ENCODE results near the gene SELENOW. TPM values are rescaled to one million over a fixed set of nuclear protein-coding genes. Genes with fewer than 3 reads are reported as not detected.

The SELENOW gene
- total and polyA plus RNA-seq, 2 of the 4 experiments (the other 2 are of a cell fraction): 61.3 to 217 TPM

- no TSS peak for BruUV-seq (replicated peaks)
- Histone ChIP-seq H2BK5ac (ENCODE audit: low read depth, low read length, poor library complexity, severe bottlenecking) (no peak overlapping the region), H3K9me1 (ENCODE audit: insufficient read depth, low read length) (no peaks in the 10 kb centered on the region), H3K18ac (ENCODE audit: low read depth, low read length) (no peak overlapping the region), H2AK9ac (replicated peaks; ENCODE audit: low read depth, low read length, poor library complexity) (no peak overlapping the region), H3K4me1 (ENCODE audit: control insufficient read depth, insufficient read depth, low read length) (no peaks in the 10 kb centered on the region), H2AFZ (replicated peaks; ENCODE audit: low read length, poor library complexity) (no peak overlapping the region), H3K4me3 (ENCODE audit: insufficient read depth, low read depth, low read length) (no peak overlapping the region), H4K20me1 (ENCODE audit: insufficient read depth, low read length) (no peaks in the 10 kb centered on the region), H3K36me3 (ENCODE audit: control insufficient read depth, insufficient read depth, low read length) (no peaks in the 10 kb centered on the region), H4K8ac (ENCODE audit: low read depth in 2 of 2, low read length in 2 of 2) (no peak overlapping the region), H3K56ac (ENCODE audit: extremely low read depth, insufficient read depth, low read length) (no peak overlapping the region), H3K4me2 (ENCODE audit: low read depth, low read length) (no peak overlapping the region), H2BK120ac (ENCODE audit: low read depth, low read length) (no peak overlapping the region), H4K91ac (ENCODE audit: insufficient read depth, low read depth, low read length) (no peak overlapping the region), H3K9ac (ENCODE audit: low read depth, low read length) (no peak overlapping the region), H2BK20ac (ENCODE audit: low read depth, low read length) (no peak overlapping the region), H4K5ac (ENCODE audit: low read depth, low read length) (no peak overlapping the region), H3K27ac (ENCODE audit: insufficient read depth, low read length) (no peak overlapping the region), H3K4ac (ENCODE audit: low read depth, low read length) (no peak overlapping the region), H3K27me3 (ENCODE audit: control insufficient read depth, insufficient read depth, low read length) (peaks cover 7% of the 10 kb centered on the region), H3K23ac (ENCODE audit: low read depth, low read length) (no peak overlapping the region), H2BK15ac (ENCODE audit: low read depth, low read length) (no peak overlapping the region), H2AK5ac (ENCODE audit: low read depth, low read length) (no peak overlapping the region), H3K79me1 (ENCODE audit: low read depth in 1 of 2, low read length in 2 of 2) (no peaks in the 10 kb centered on the region), H3K14ac (replicated peaks; ENCODE audit: low read depth, low read length) (no peak overlapping the region), H3K9me3 (ENCODE audit: control insufficient read depth, insufficient read depth, low read length) (no peaks in the 10 kb centered on the region)
- TF ChIP-seq POLR2A (IDR thresholded peaks at IDR 0.05; ENCODE audit: low read depth, low read length): no peak
- no peak for TF ChIP-seq RCOR1 (IDR thresholded peaks at IDR 0.05; ENCODE audit: insufficient replicate concordance, low read length)
- TF ChIP-seq BHLHE40 (IDR thresholded peaks at IDR 0.05; ENCODE audit: low read depth, low read length): no peak
- TF ChIP-seq CHD1 (IDR thresholded peaks at IDR 0.05; ENCODE audit: low read depth, low read length): no peak
- no peak for TF ChIP-seq SMC3 (IDR thresholded peaks at IDR 0.05; ENCODE audit: low read depth, low read length)
- WGBS, 2 experiments (ENCODE audit: extremely low coverage in 2 of 2, insufficient read length in 1 of 2): no CpG with 5 or more reads among the region's 14 CpGs
- intact Hi-C loops (cut with micrococcal nuclease): no loop called here
- ATAC-seq (ENCODE audit: low read depth) (no peak), DNase-seq (no peak)
- POLR2A ChIA-PET (ENCODE audit: unreplicated experiment): no interaction called here
- CTCF ChIA-PET: no interaction called here
- in situ Hi-C loops (cut with MboI; ENCODE audit: low sequenced_read_pairs): no loop called here
- dilution Hi-C loops (cut with HindIII; ENCODE audit: low sequenced_read_pairs, unreplicated experiment): no loop called here
Observed at GRCh38 chr19:47797996-47798903, 19.7 kb downstream of the SELENOW start.

Measured in IMR-90 (cell line).